Fibroblast of mammary gland (primary cell): ENCODE measurements around the gene VPS13C.

Source experiments
- DNase-seq: peaks from one replicate; pipeline ENCODE4 v3.0.0-alpha.2; 2010; ENCODE audit warnings: low read depth
- H3K4me3 ChIP-seq: 2 replicates; pipeline ENCODE4 v1.5.1; 2011; ENCODE audit warnings: low read depth, mild to moderate bottlenecking, low read length, moderate library complexity; ENCODE audit not compliant: control insufficient read depth
- CTCF ChIP-seq: conservative IDR thresholded peaks from 2 replicates; pipeline ENCODE4 v1.5.1; 2011; ENCODE audit warnings: low read depth, low read length, inconsistent platforms; ENCODE audit not compliant: control insufficient read depth, insufficient read depth

VPS13C gene

GRCh38 chr15:61830536-61831330 is 229.5 kb downstream of the VPS13C start:
- no peak overlapping the region for H3K4me3 ChIP-seq
- no peak for TF ChIP-seq CTCF
- no peak for DNase-seq

- no peak overlapping the region for H3K4me3 ChIP-seq
- no peak for DNase-seq
- no peak for TF ChIP-seq CTCF
Observed at GRCh38 chr15:61829514-61829889, 230.7 kb downstream of the VPS13C start.

GRCh38 chr15:61828860-61829513 is 231.3 kb downstream of the VPS13C start:
- peak; percentile 52 for DNase-seq
- no peak overlapping the region for H3K4me3 ChIP-seq
- no peak for TF ChIP-seq CTCF

GRCh38 chr15:61828008-61828407 is 232.2 kb downstream of the VPS13C start:
- DNase-seq: no peak
- no peak overlapping the region for H3K4me3 ChIP-seq
- peak; percentile 6 for TF ChIP-seq CTCF

GRCh38 chr15:61827131-61827530 is 233.1 kb downstream of the VPS13C start:
- no peak for TF ChIP-seq CTCF
- no peak overlapping the region for H3K4me3 ChIP-seq
- DNase-seq: no peak

- no peak overlapping the region for H3K4me3 ChIP-seq
- no peak for TF ChIP-seq CTCF
- peak; percentile 26 for DNase-seq
Observed at GRCh38 chr15:61824291-61824690, 236.0 kb downstream of the VPS13C start.

GRCh38 chr15:61822511-61822910 is 237.7 kb downstream of the VPS13C start:
- DNase-seq: no peak
- no peak for TF ChIP-seq CTCF
- H3K4me3 ChIP-seq: no peak overlapping the region
